Adrenal gland (tissue), 12 donors: ENCODE measurements around the gene NKPD1. TPM values are rescaled to one million over a fixed set of nuclear protein-coding genes. Genes with fewer than 3 reads are reported as not detected.

Experiments used
- DNase-seq, 7 donors: peaks; one replicate each; pipeline ENCODE4 v3.0.0-alpha.2; 2019 to 2020
- H3K27ac ChIP-seq, 5 donors: fragments of 200-600 bp; sonication (generic) in 4 of 5; 1 replicate in 3 of 5; 2 replicates in 2 of 5; pipeline versions ENCODE4 v1.5.1 to v1.8.0; 2016 to 2020; ENCODE audit warnings: mild to moderate bottlenecking in 1 of 5
- H3K27me3 ChIP-seq: fragments of 200-600 bp; 2 replicates; pipeline ENCODE4 v1.8.0; 2021
- H3K36me3 ChIP-seq, 2 donors: fragments of 200-600 bp; replicated peaks in 1 of 2; 1 replicate in 1 of 2; 2 replicates in 1 of 2; pipeline versions ENCODE4 v1.5.1 to v1.8.0; 2018 to 2022
- H3K4me1 ChIP-seq, 2 donors: fragments of 200-600 bp; replicated peaks in 1 of 2; 1 replicate in 1 of 2; 2 replicates in 1 of 2; pipeline versions ENCODE4 v1.5.1 to v1.8.0; 2018 to 2021
- H3K4me3 ChIP-seq, 4 donors: fragments of 200-600 bp; sonication (generic) in 3 of 4; one replicate each; pipeline ENCODE4 v1.5.1; 2016 to 2018
- H3K9me3 ChIP-seq, 3 donors: fragments of 200-600 bp; sonication (generic) in 1 of 3; replicated peaks in 1 of 3; 1 replicate in 2 of 3; 2 replicates in 1 of 3; pipeline versions ENCODE4 v1.5.1 to v1.8.0; 2016 to 2021
- CTCF ChIP-seq, 6 experiments: fragments of 450-650 bp in 4 of 6; fragments of 200-600 bp in 2 of 6; sonication (generic) in 1 of 6; IDR thresholded peaks; 1 replicate in 5 of 6; 2 replicates in 1 of 6; pipeline versions ENCODE4 v1.5.1 to v1.8.0; 2016 to 2021; ENCODE audit warnings: antibody characterized with exemption in 6 of 6, mild to moderate bottlenecking in 2 of 6, moderate library complexity in 1 of 6
- POLR2A ChIP-seq, 2 donors: fragments of 450-650 bp; IDR thresholded peaks; one replicate each; pipeline ENCODE4 v1.6.1; 2017; ENCODE audit warnings: antibody characterized with exemption in 2 of 2, mild to moderate bottlenecking in 2 of 2, moderate library complexity in 1 of 2
- WGBS, 4 donors: extraction: QIAGEN DNeasy Blood & Tissue Kit in 2 of 4; methylation state at CpG; one replicate each; pipeline versions ENCODE4 v1.1.5 to v1.1.7; 2013 to 2017; 5-methylcytosine and 5-hydroxymethylcytosine counted together
- intact Hi-C, 2 donors: fragments of 100-400 bp; cut with DNase I; formaldehyde crosslinking; loops; one replicate each; pipeline versions ENCODE4 v1.14.1 to v1.15.0; 2022 to 2023
- polyA plus RNA-seq, 3 donors: library from polyadenylated mRNA; stranded (reverse); fragments of 200-250 nt in 2 of 3; fragments of 350-450 nt in 1 of 3; fragmentation: Illumina TruSeq in 1 of 3; extraction: RNeasy Lipid Tissue Mini Kit (QIAGEN cat#74804) in 1 of 3; gene quantifications; one replicate each; pipeline ENCODE4 v1.2.3, GENCODE V29; 2013 to 2014
- total RNA-seq, 9 donors: library from RNA; depleted of rRNA in 4 of 9; stranded (reverse); fragments of >200 nt in 4 of 9; fragments of 120-200 nt in 1 of 9; fragmentation: NEBNext Ultra II Directional in 1 of 9; extraction: Animal tissue kit (Norgen Biotek cat#: 25700) in 1 of 9; gene quantifications; one replicate each; pipeline versions ENCODE4 v1.1.0 to v1.2.4, GENCODE V29; 2013 to 2023
- donor health status: healthy with polysubstance abuse.
- donor health status: Bipolar disorder and iron deficiency.
- donor health status: DM: yes; HTN: yes; CAD: no.
- donor health status: DM: no; HTN: no; CAD: no.
- donor health status: DM: no; HTN: no; CAD: no.
- donor health status: DM: yes; HTN: yes; CAD: no.

Gene NKPD1
- total and polyA plus RNA-seq, 12 donors: 0.06 to 1.1 (median 0.25) TPM; not detected in 2

DNA sequence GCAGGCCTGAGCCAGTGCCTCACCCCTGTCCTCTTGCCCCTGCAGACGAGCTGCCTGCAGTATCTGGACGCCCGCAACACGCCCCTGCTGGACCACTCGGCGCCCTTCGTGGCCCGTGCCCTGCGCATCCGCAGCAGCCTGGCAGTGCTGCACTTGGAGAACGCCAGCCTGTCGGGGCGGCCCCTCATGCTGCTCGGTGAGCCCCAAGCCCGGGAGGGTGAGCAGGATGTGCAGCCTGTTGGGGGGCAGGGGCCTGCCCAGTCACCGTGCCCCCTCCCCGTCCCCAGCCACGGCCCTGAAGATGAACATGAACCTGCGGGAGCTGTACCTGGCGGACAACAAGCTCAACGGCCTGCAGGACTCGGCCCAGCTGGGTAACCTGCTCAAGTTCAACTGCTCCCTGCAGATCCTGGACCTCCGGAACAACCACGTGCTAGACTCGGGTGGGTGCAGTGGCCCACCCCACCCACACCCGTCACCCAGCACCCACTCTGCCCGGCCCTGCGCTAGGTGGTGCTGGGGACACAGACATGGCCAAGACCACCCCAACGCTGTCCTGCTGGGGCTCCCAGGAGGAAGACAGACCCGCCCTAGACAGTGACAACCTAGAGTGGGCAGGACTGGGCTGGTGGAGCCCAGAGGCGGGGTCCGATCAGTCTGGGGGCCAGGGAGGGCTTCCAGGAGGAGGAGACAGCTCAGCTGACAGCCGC is 18.6 kb downstream of the NKPD1 start:
- Histone ChIP-seq H3K27ac (peak overlapping the region in 3 of 5 donors; percentile 78 to 89 (median 84)), H3K36me3 (peaks cover 0 to 35% of the 10 kb centered on the region in 2 donors), H3K4me3 (no peak overlapping the region), H3K27me3 (no peaks in the 10 kb centered on the region), H3K9me3 (no peaks in the 10 kb centered on the region), H3K4me1 (peaks cover 16 to 30% of the 10 kb centered on the region in 2 donors)
- DNase-seq: no peak
- WGBS, 4 donors: 88 to 90% (median 88%) methylated on average over 8 to 33 of the region's 33 CpGs
- intact Hi-C loops: loop anchor here in 1 of 2 donors (5.0 kb wide), 1 partner anchor 80 kb away; no protein-coding TSS in a partner anchor
- TF ChIP-seq POLR2A (IDR thresholded peaks at IDR 0.05) (no peak), CTCF (IDR thresholded peaks at IDR 0.05) (no peak)

DNA sequence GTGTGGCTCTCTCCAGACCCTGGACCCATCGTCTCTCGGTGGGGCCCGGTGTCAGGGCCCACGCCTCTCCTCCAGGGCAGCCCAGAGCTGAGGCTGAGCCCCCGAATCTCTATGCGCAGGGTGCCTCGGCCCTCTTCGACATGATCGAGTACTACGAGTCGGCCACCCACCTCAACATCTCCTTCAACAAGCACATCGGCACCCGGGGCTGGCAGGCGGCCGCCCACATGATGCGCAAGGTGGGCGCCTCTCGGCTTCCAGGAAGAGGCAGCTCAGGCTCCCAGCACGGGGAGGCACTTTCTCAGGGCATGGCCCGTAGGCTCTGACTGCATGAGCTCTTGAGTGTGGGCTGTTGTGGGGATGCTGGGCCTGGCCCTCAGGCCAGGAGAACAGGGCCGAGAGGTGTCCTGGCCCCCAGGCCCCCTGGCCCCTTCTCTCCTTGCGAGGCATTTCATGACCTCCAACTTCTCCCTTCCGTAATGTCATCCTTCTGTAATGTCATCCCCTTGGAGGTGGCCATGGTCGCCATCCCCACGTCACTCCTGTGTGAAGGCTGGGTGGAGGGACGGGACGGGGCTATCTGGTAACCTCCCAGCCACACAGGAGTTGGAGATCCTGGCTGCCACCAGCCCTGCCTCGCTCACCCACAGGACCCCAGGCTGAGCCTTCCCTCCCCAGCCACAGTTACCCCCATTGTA is 19.4 kb downstream of the NKPD1 start:
- Histone ChIP-seq H3K27ac (no peak overlapping the region), H3K4me3 (no peak overlapping the region), H3K27me3 (no peaks in the 10 kb centered on the region), H3K9me3 (no peaks in the 10 kb centered on the region), H3K4me1 (peaks cover 20 to 36% of the 10 kb centered on the region in 2 donors), H3K36me3 (peaks cover 0 to 35% of the 10 kb centered on the region in 2 donors)
- WGBS, 4 donors: 93 to 94% (median 94%) methylated on average over 12 to 28 of the region's 28 CpGs
- TF ChIP-seq CTCF (IDR thresholded peaks at IDR 0.05) (no peak), POLR2A (IDR thresholded peaks at IDR 0.05) (no peak)
- DNase-seq: no peak
- intact Hi-C loops: loop anchor here in 1 of 2 donors (5.0 kb wide), 1 partner anchor 79 kb away; no protein-coding TSS in a partner anchor

GRCh38 chr19:45140533-45140932 is 20.2 kb downstream of the NKPD1 start:
- 40 to 91% (median 77%) methylated on average over 1 to 11 of the region's 11 CpGs for WGBS, 4 donors

More at GRCh38 chr19:45140533-45140932, 20.2 kb downstream of the NKPD1 start:
- no peaks in the 10 kb centered on the region for H3K27me3 ChIP-seq
- DNase-seq: no peak
- H3K4me3 ChIP-seq: no peak overlapping the region
- intact Hi-C loops: loop anchor here in 1 of 2 donors (5.0 kb wide), 1 partner anchor 78 kb away; no protein-coding TSS in a partner anchor
- H3K4me1 ChIP-seq: peaks cover 23 to 41% of the 10 kb centered on the region in 2 donors
- no peaks in the 10 kb centered on the region for H3K9me3 ChIP-seq
- no peak overlapping the region for H3K27ac ChIP-seq
- TF ChIP-seq CTCF (IDR thresholded peaks at IDR 0.05) (no peak), POLR2A (IDR thresholded peaks at IDR 0.05) (no peak)
- H3K36me3 ChIP-seq: peaks cover 0 to 31% of the 10 kb centered on the region in 2 donors
